M059J (cell line): Measurements from ENCODE around the gene G6PC1. TPM values are rescaled to one million over a fixed set of nuclear protein-coding genes. Genes with fewer than 3 reads are reported as not detected.
A peak's percentile ranks its signal among the peaks of the same experiment; 100 is the strongest.
"Not testable (repeated sequence)": the region's sequence is repeated elsewhere in the genome, so short reads cannot be mapped to it uniquely, and the experiment has no call there.

Source experiments
- DNase-seq: peaks from one replicate; pipeline ENCODE4 v3.0.0-alpha.2; 2012; ENCODE audit warnings: low read depth
- total RNA-seq: library from RNA; depleted of rRNA; stranded (reverse); fragments of >200 nt; shearing (Covaris generic); gene quantifications from 2 replicates; pipeline ENCODE4 v1.2.3, GENCODE V29; 2014

The G6PC1 gene
- total RNA-seq, 1 experiment from 2014 or later, result not detected

DNA sequence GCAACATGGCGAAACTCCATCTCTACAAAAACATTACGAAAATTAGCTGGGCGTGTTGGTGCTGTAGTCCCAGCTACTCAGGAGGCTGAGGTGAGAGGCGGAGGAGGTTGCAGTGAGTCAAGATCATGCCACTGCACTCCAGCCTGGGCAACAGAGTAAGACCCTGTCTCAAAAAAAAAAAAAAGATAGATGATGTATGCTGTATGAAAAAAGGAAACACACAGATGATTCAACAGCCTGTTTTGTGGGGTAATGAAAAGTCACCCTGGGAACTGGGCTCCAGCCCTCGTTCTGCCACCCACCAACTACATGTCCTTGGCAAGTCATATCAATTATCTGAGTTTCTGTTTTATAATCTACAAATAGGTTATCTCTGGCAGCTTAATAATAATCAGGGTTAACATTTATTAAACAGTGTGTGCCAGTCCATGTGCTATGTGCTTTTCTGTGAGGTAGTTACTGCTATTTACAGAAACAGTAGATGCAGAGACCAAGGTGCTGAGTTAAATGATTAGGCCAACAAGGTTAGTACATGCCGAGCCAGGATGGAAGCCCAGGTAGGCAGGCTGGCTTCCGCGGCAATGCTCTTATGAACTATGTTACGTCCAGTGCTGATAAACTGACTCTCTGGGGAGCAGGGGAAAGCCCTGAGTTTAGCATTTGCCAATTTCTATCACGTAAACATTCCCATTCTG is 1.1 kb downstream of the G6PC1 start:
- no peak for DNase-seq

DNA sequence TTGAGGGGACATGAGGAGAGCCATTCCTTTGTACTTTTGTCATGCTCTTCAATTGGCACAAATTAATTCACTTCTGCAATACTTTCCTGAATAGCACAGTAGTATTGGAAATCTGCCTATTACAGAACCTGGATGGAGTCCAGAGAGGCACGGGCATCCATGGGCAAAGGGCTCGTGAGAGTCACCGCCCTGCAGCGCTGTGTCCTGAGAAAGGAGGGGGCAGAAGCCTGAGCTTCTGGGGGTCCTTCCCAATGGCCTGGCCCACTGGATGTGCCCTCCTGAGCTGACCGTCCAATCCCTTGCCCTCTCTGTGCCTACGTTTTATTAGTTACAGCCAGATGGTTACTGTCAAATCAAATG is 3.5 kb downstream of the G6PC1 start:
- DNase-seq, result no peak

DNA sequence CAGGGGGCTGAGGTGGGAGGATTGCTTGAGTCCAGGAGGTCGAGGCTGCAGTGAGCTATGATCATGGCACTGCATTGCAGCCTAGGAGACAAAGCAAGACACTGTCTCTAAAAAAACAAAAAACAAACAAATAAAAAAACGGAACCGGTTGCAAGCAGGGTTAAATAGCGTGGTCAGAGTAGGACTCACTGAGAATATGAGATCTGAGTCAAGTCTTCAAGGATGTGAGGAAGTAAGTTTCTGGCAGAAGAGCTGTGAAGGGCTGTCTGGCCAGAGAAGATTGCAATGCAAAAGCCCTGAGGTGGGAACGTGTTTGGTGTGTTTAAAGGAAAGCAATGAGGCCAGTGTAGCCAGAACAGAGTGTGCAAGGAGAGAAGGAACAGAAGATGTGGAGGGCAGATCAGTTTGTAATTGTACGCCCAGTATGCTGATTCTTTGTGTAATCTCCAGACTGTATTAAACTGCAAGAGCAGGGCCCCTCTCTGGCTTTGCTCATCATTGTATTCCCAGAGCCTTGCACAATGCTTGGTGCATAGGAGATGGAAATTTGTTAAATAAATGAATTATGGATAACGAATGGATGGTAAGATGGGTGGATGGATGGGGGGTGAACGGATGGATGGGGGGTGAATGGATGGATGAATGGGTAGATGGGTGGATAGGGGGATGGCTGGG is 6.3 kb downstream of the G6PC1 start:
- no peak for DNase-seq

DNA sequence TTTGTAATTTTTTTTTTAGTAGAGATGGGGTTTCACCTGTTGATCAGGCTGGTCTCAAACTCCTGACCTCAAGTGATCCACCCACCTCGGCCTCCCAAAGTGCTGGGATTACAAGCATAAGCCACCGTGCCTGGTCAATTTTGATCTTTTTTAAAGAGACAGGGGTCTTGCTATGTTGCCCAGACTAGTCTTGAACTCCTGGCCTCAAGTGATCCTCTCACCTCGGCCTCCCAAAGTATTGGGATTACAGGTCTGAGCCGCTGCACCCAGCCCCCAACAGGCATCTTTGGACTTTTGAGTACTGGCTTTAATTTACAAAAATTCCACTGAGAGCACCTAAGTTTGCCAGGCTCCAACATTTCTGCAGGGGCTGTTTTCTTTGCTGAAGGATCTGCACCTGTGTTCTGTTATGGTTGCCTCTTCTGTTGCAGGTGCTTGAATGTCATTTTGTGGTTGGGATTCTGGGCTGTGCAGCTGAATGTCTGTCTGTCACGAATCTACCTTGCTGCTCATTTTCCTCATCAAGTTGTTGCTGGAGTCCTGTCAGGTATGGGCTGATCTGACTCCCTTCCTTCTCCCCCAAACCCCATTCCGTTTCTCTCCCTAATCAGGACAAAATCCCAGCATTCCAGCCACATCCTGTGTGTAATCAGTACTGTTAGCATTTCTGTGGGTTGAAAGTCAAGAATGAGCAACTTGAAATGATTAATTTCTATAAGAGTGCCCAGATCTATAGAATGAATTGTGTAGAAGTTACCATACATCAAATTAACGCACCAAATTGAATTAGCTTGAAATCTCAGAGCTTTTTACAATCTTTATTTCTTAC is 8.5 kb downstream of the G6PC1 start:
- peak; percentile 9 for DNase-seq

DNA sequence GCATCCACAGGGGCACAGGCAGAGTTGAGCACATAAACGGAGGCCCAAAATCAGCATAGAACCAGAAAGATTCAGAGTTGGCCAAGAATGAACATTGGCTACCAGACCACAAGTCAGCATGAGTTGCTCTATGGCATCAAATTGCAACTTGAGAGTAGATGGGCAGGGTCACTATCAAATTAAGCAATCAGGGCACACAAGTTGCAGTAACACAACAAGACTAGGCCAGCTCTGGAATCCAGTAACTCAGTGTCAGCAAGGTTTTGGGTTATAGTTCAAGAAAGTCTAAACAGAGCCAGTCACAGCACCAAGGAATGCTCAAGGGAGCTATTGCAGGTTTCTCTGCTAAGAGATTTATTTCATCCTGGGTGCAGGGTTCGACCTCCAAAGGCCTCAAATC is 12.9 kb downstream of the G6PC1 start:
- DNase-seq, result no peak

DNA sequence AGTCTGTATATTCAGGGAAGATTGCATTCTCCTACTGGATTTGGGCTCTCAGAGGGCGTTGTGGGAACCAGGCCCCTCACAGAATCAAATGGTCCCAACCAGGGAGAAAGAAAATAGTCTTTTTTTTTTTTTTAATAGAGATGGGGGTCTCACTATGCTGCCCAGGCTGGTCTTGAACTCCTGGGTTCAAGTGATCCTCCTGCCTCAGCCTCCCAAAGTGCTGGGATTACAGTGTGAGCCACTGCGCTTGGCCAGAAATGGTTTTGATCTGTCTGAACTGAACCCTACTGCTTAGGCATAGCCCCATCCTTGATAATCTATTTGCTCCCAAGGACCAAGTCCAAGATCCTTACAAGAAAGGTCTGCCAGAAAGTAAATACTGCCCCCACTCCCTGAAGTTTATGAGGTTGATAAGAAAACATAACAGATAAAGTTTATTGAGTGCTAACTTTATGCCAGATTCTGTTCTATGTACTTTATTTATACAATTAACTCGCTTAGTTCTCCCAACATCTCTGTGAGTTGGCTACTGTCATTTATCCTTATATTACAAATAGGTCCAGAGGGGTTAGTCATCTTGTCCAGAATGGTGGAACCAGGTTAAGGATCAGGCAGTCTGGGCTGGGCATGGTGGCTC is 13.5 kb downstream of the G6PC1 start:
- DNase-seq, result peak; percentile 2

DNA sequence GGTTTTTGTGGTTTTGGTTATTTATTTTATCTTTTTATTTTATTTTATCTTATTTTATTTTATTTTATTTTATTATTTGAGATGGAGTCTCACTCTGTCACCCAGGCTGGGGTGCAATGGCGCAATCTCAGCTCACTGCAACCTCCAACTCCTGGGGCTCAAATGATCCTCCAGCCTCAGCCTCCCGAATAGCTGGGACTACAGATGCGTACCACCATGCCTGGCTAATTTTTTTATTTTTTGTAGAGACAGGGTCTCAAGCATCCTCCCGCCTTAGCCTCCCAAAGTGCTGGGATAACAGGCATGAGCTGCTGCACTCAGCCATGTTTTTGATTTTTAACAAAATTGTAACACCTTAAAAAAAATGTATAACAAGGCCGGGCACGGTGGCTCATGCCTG is 14.7 kb downstream of the G6PC1 start:
- DNase-seq, result not testable (repeated sequence)

DNA sequence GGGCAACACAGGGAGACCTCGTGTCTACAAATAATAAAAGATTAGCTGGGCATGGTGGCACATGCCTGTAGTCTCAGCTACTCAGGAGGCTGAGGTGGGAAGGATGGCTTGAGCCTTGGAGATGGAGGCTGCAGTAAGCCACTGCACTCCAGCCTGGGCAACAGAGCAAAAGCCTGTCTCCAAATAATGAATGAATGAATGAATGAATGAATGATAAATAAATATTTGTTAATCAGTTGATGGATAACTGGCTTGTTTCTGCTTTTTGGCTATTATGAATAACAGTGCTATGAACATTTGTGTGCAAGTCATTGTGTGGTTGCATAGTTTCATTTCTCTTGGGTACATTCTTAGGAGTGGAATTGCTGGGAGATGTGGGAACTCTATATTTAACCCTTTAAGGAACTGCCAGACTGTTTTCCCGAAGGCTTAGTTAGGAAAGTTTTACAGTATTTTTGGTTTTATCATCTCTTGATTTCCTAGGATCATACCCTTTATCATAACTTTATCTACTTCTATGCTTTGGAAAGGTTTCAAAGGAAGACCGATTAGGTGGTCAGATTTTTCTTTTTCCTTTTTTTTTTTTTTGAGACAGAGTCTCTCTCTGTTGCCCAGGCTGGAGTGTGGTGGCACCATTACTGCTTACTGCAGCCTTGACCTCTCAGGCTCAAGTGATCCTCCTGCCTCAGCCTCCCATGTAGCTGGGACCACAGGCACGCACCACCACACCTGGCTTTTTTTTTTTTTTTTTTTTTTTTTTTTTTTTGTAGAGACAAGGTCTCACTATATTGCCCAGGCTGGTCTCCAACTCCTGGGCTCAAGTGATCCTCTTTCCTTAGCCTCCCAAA is 16.0 kb downstream of the G6PC1 start:
- DNase-seq, result not testable (repeated sequence)

DNA sequence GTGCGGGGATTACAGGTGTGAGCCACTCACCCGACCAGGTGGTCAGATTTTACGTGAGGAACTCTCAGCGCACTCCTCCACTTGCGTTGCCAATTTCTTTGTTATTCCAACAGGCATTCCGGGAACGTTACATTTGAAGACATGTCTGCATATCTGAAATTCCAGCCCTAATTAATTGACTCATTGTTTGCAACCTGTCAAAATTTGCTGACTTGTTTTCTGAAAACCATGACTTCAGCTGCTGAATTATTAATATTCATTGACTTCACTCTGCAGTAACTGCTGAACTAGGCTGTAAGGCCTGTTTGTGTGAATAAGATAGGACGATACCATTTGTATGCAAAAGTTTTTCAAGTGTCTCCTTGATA is 16.6 kb downstream of the G6PC1 start:
- peak; percentile 17 for DNase-seq

DNA sequence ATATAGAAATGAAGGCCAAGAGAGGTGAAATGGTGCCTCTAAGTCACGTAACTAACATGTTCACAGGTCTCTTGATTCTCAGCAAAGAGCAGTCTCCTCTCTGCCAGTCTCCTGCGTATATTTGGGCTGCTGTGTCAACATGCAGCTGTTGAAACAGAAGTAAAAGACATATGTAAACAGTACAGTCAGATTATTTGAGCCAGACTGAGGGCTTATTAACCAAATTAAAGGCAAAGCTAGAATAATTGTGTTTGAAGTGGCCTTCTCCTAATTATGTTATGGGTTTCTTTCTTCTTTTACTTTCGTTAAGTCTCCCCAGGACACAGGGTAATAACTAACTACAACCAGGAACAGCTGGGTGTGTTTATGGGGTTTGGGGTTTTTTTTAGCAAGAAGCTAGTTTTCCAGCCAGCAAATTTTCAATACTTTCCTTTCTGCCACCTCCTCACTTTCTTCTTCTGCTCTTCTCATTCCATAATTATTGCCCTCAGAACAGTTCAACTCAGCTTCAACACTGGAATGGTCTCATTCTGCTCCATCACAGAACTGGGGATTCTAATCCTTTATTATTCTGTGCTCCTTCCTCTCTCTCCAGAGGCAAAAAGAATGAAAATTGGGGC is 18.4 kb downstream of the G6PC1 start:
- DNase-seq, result no peak

DNA sequence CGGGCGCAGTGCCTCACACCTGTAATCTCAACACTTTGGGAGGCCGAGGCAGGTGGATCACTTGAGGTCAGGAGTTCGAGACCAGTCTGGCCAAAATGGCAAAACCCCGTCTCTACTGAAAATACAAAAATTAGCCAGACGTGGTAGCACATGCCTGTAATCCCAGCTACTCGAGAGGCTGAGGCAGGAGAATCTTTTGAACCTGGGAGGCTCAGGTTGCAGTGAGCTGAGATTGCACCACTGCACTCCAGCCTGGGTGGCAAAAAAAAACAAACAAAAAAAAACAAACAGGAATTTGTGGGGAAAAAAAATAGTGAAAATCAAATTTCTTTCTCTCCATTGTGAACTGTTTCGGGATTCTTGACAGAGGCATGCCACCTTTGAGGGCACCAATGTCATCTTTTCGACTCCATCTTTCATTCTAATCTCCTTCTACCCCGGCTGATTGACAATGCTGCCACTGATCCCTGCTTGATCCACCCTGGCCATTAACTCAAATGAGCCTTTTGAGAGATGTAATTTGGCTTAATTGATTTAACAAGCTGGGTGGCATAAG is 19.0 kb downstream of the G6PC1 start:
- not testable (repeated sequence) for DNase-seq

DNA sequence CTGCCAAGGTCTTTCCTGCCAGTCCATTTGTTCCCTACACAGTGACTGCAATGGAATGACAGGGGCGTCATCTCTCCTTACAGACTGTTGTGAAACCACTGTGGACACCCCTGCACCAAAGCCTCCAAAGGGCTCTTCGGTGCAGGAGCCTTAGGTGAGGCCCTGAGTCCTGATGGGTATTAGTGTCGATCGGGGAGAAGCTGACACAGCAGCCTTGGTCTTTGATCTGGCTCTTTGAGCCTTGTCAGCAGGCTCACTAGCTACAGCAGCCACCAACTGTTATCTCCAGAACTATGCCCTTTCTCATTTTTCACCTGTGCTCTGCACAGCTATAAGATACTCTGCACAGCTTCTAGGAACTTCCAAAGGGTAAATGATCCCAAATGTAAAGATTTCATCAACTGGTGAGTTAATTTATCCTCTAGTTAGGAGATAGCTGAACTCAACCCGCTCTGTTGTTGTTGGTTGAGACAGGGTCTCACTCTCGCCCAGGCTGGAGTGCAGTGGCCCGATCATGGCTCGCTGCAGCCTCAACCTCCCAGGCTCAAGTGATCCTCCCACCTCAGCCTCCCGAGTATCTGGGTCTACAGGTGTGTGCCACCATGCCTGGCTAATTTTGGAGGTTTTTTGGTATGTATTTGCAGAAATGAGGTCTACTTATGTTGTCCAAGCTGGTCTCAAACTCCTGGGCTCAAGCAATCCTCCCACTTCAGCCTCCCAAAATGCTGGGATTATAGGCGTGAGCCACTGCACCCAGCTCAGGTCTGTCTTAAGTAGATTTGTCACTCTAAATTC is 19.7 kb downstream of the G6PC1 start:
- DNase-seq, result no peak

DNA sequence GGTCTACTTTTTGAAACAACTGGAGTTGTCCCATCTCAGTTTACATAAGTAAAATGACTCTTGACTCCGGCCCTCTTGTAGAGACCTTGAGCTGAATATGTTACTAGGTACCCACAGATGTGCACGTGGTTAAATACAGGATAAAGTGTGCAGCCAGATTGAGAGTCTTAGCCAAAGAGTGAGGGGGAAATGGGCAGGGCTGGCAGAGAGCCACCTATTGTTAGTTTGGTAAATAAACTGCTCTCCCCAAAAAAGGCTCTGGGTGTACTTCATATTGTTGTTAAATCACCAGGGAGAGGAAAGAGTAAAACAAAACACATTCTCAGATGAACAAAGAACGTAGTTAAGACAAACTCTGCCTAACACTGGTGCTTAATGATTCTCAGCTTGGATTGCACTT is 20.3 kb downstream of the G6PC1 start:
- DNase-seq, result peak; percentile 6

DNA sequence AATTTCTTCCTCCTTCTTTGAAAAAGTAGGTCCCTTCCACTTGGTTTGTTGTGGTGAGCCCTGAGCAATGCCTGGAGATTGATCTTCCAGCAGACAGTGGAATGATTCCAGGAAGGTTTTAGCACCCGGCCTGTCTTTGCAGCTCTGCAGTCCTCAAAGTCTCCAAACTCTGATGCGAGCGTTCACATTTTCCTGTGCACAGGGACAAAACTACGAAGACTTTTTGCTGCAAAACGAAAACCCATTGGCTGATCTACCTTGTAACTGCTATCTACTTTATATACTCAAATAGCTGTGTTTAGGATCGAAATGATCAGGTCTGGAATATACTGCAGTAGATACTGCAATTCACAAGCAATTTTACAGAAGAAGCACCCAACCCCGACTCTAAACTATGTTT is 21.7 kb downstream of the G6PC1 start:
- no peak for DNase-seq

DNA sequence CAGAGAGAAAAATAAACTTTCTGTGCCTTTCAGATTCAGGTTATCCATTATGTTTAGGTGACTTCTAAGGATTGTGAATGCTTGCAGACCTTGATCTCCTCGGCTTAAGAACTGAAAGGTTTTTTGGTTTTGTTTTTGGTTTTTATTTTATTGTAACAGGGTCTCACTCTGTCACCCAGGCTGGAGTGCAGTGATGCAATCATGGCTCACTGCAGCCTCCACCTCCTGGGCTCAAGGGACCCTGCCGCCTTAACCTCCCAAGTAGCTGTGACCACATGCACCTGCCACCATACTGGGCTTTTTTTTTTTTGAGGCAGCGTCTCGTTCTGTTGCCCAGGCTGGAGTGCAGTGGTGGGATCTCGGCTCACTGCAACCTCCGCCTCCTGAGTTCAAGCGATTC is 22.9 kb downstream of the G6PC1 start:
- DNase-seq, result not testable (repeated sequence)

DNA sequence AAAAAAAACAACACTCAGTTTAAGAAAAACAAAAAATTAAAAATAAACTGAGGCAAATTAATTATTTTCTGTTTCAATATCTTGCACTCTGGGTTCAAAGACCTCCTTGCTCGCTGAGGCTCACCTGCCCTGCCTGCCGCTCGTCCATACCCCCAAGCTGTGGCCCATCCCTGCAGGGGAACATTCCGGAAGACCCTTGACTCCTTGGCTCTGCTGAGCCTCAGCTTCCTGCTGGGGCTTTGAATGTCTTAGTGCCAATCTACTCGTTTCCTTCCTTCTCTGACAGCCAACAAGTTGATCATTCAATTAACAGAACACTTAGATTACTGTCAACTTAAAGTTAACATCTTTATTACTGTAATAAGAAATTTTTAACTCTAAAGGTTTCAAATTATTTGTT is 24.3 kb downstream of the G6PC1 start:
- DNase-seq, result no peak

DNA sequence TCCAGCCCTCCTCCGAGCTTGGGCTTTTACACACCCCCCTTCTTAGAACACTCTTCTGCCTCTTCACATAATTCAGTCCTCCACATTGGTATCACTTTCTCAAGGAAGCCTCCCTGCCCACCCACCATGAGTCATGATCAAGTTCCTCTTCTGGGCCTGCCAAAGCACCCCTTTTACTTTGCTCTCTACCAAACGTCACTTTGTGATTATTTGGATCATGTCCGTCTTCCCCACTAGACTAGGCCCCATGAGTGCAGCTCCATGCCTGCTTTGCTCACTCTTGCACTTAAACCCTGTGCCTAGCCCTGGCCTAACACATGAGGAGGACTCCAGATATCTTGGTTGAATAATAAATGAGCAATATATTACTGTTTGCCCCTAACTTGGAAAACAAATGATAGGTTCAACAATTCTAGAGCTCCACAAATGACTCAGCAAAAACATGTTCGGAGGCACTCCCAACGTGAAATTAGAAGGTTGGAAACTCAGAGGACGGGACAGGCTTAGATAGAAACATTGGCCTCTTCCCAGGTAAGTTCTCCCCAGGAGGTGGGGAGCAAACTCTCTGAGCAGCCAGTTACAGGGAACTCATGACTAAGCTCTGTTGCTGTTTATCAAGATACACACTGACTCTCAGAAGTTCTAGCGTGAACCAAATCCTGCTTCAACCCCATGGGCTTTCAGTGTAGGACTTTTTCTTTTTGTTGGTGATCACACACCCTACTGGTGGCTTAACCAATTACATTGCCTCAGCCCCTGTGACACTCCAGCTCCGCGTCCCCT is 28.3 kb downstream of the G6PC1 start:
- DNase-seq, result peak; percentile 77

DNA sequence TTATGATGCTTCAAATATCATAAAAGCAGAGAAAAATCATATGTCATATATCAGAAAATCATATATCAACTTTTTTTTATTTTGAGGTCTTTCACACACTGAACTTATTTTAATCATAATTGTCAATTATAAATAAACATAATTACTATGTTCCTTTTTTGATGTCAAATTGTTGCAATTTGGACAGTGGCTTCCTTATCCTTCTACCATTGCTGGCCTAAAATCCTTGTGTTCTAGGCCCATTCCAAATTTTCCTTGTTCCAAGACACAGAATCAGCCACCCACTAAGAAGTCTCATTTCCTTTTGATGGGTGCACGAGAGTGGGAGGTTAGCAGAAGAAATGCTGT is 28.9 kb downstream of the G6PC1 start:
- no peak for DNase-seq
